ENCODE results near the gene KDM4B. TPM values are rescaled to one million over a fixed set of nuclear protein-coding genes. Genes with fewer than 3 reads are reported as not detected.
"Not testable (repeated sequence)": the region's sequence is repeated elsewhere in the genome, so short reads cannot be mapped to it uniquely, and the experiment has no call there.

KDM4B gene
- total and polyA plus RNA-seq, 2 donors from 2014 or later: 6.6 to 35.7 TPM

GRCh38 chr19:5192568-5192967, 223.7 kb downstream of the KDM4B start:
- H3K9me3 ChIP-seq (ENCODE audit: control insufficient read depth in 2 of 3, insufficient read depth in 1 of 3, low read length in 3 of 3): no peaks in the 10 kb centered on the region
- intact Hi-C loops (cut with DNase I): no loop called here
- H3K9ac ChIP-seq (ENCODE audit: low read length in 3 of 3): no peak overlapping the region
- H3K4me3 ChIP-seq (ENCODE audit: low read length in 3 of 3): no peak overlapping the region
- no peak overlapping the region for H3K27ac ChIP-seq (ENCODE audit: low read depth in 2 of 2, low read length in 2 of 2)
- H3K4me1 ChIP-seq (ENCODE audit: control insufficient read depth in 2 of 3, insufficient read depth in 2 of 3, low read depth in 1 of 3, low read length in 3 of 3): no peaks in the 10 kb centered on the region
- no peak for TF ChIP-seq CTCF (IDR thresholded peaks at IDR 0.05; ENCODE audit: borderline replicate concordance, extremely low read depth, insufficient read depth)
- FAIRE-seq (no peak), DNase-seq (peak in 1 of 5 donors; percentile 12)
- H3K27me3 ChIP-seq (ENCODE audit: control insufficient read depth, insufficient read depth, low read length): no peaks in the 10 kb centered on the region
- H3K36me3 ChIP-seq (ENCODE audit: control insufficient read depth in 2 of 3, insufficient read depth in 3 of 3, low read length in 3 of 3): no peaks in the 10 kb centered on the region

GRCh38 chr19:5193192-5193591, 224.3 kb downstream of the KDM4B start:
- no peak for TF ChIP-seq CTCF (IDR thresholded peaks at IDR 0.05; ENCODE audit: borderline replicate concordance, extremely low read depth, insufficient read depth)
- DNase-seq (peak in 2 of 5 donors; percentile 34 to 36), FAIRE-seq (no peak)
- no peaks in the 10 kb centered on the region for H3K9me3 ChIP-seq (ENCODE audit: control insufficient read depth in 2 of 3, insufficient read depth in 1 of 3, low read length in 3 of 3)
- no peaks in the 10 kb centered on the region for H3K27me3 ChIP-seq (ENCODE audit: control insufficient read depth, insufficient read depth, low read length)
- no peak overlapping the region for H3K4me3 ChIP-seq (ENCODE audit: low read length in 3 of 3)
- H3K27ac ChIP-seq (ENCODE audit: low read depth in 2 of 2, low read length in 2 of 2): no peak overlapping the region
- H3K36me3 ChIP-seq (ENCODE audit: control insufficient read depth in 2 of 3, insufficient read depth in 3 of 3, low read length in 3 of 3): no peaks in the 10 kb centered on the region
- intact Hi-C loops (cut with DNase I): no loop called here
- no peak overlapping the region for H3K9ac ChIP-seq (ENCODE audit: low read length in 3 of 3)
- H3K4me1 ChIP-seq (ENCODE audit: control insufficient read depth in 2 of 3, insufficient read depth in 2 of 3, low read depth in 1 of 3, low read length in 3 of 3): no peaks in the 10 kb centered on the region

- Histone ChIP-seq H3K36me3 (ENCODE audit: control insufficient read depth in 2 of 3, insufficient read depth in 3 of 3, low read length in 3 of 3) (no peaks in the 10 kb centered on the region), H3K27ac (ENCODE audit: low read depth in 2 of 2, low read length in 2 of 2) (no peak overlapping the region), H3K4me3 (ENCODE audit: low read length in 3 of 3) (no peak overlapping the region), H3K4me1 (ENCODE audit: control insufficient read depth in 2 of 3, insufficient read depth in 2 of 3, low read depth in 1 of 3, low read length in 3 of 3) (no peaks in the 10 kb centered on the region), H3K27me3 (ENCODE audit: control insufficient read depth, insufficient read depth, low read length) (no peaks in the 10 kb centered on the region), H3K9me3 (ENCODE audit: control insufficient read depth in 2 of 3, insufficient read depth in 1 of 3, low read length in 3 of 3) (no peaks in the 10 kb centered on the region), H3K9ac (ENCODE audit: low read length in 3 of 3) (no peak overlapping the region)
- intact Hi-C loops (cut with DNase I): no loop called here
- no peak for TF ChIP-seq CTCF (IDR thresholded peaks at IDR 0.05; ENCODE audit: borderline replicate concordance, extremely low read depth, insufficient read depth)
- FAIRE-seq (no peak), DNase-seq (no peak)
Measured at GRCh38 chr19:5194641-5195040, 225.7 kb downstream of the KDM4B start.

GRCh38 chr19:5195587-5195986, 226.7 kb downstream of the KDM4B start:
- H3K9ac ChIP-seq (ENCODE audit: low read length in 3 of 3); H3K27me3 ChIP-seq (ENCODE audit: control insufficient read depth, insufficient read depth, low read length); DNase-seq; H3K9me3 ChIP-seq (ENCODE audit: control insufficient read depth in 2 of 3, insufficient read depth in 1 of 3, low read length in 3 of 3); H3K4me1 ChIP-seq (ENCODE audit: control insufficient read depth in 2 of 3, insufficient read depth in 2 of 3, low read depth in 1 of 3, low read length in 3 of 3); intact Hi-C loops (cut with DNase I); H3K36me3 ChIP-seq (ENCODE audit: control insufficient read depth in 2 of 3, insufficient read depth in 3 of 3, low read length in 3 of 3); H3K4me3 ChIP-seq (ENCODE audit: low read length in 3 of 3); H3K27ac ChIP-seq (ENCODE audit: low read depth in 2 of 2, low read length in 2 of 2); FAIRE-seq: not testable (repeated sequence)
